Fibroblast of lung (primary cell): ENCODE results near the gene NCOA5.

Source experiments
- EZH2 ChIP-seq: IDR thresholded peaks from 2 replicates; pipeline ENCODE4 v1.5.1; 2012; ENCODE audit warnings: low read length, control low read depth, mild to moderate bottlenecking; ENCODE audit errors: missing control alignments
- TF ChIP-seq, protein P1 (sequence below), 2 donors: IDR thresholded peaks in 1 of 2; conservative IDR thresholded peaks in 1 of 2; 1 replicate in 1 of 2; 2 replicates in 1 of 2; pipeline ENCODE4 v1.5.1; 2011 to 2012; ENCODE audit warnings: low read length in 2 of 2, control low read depth in 1 of 2, inconsistent platforms in 1 of 2, low read depth in 1 of 2, mild to moderate bottlenecking in 1 of 2

- TF ChIP-seq, protein P1, sequence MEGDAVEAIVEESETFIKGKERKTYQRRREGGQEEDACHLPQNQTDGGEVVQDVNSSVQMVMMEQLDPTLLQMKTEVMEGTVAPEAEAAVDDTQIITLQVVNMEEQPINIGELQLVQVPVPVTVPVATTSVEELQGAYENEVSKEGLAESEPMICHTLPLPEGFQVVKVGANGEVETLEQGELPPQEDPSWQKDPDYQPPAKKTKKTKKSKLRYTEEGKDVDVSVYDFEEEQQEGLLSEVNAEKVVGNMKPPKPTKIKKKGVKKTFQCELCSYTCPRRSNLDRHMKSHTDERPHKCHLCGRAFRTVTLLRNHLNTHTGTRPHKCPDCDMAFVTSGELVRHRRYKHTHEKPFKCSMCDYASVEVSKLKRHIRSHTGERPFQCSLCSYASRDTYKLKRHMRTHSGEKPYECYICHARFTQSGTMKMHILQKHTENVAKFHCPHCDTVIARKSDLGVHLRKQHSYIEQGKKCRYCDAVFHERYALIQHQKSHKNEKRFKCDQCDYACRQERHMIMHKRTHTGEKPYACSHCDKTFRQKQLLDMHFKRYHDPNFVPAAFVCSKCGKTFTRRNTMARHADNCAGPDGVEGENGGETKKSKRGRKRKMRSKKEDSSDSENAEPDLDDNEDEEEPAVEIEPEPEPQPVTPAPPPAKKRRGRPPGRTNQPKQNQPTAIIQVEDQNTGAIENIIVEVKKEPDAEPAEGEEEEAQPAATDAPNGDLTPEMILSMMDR (conservative IDR thresholded peaks at IDR 0.05 in 1 of 2, IDR thresholded peaks at IDR 0.05 in 1 of 2; ENCODE audit: low read depth in 1 of 2, low read length in 2 of 2): no peak
- no peak for TF ChIP-seq EZH2
Measured at GRCh38 chr20:46062151-46062550, 27.6 kb downstream of the NCOA5 start.
